ENCODE measurements around the gene ARHGEF7.

DNA sequence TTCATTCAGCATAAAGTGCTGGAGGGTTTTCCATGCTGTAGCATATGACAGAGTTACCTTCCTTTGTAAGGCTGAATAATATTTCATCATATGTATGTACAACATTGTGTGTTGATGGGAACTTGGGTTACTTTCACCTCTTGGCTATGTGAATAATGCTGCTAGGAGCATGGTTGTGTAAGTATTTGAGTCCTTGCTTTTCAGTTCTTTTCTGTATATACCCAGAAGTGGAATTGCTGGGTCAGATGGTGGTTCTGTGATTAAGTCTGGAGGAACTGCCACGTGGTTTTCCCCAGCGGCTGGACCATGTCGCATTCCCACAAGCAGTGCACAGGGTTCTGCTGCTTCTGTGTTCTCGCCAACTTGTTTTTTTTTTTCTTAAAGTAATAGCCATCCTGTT is 104.2 kb downstream of the ARHGEF7 start:
- no peak for TF ChIP-seq POLR2A (IDR thresholded peaks at IDR 0.05; ENCODE audit: low read depth, low read length)
- TF ChIP-seq TAF1 (IDR thresholded peaks at IDR 0.05; ENCODE audit: borderline replicate concordance, low read depth, low read length): no peak
